Mononuclear cell (primary cell): ENCODE measurements around the gene SMLR1. TPM values are rescaled to one million over a fixed set of nuclear protein-coding genes. Genes with fewer than 3 reads are reported as not detected.

Experiments
- H3K27me3 ChIP-seq: 2 replicates; pipeline ENCODE4 v1.6.0; 2011; ENCODE audit warnings: low read length, control low read depth; ENCODE audit not compliant: insufficient read depth
- H3K4me1 ChIP-seq: 2 replicates; pipeline ENCODE4 v1.5.1; 2011; ENCODE audit warnings: mild to moderate bottlenecking, low read length, control low read depth; ENCODE audit not compliant: insufficient read depth
- H3K4me3 ChIP-seq: 2 replicates; pipeline ENCODE4 v1.5.1; 2011; ENCODE audit warnings: mild to moderate bottlenecking, low read length, moderate library complexity
- H3K9me3 ChIP-seq: 2 replicates; pipeline ENCODE4 v1.5.1; 2011; ENCODE audit warnings: low read depth, mild to moderate bottlenecking, control low read depth, low read length
- total RNA-seq: library from RNA; depleted of rRNA; stranded (reverse); fragments of >200 nt; gene quantifications from one replicate; pipeline ENCODE4 v1.2.3, GENCODE V29; 2012

Gene SMLR1
- total RNA-seq, 1 donor, result not detected

GRCh38 chr6:130837067-130837466 lies 9.9 kb downstream of the SMLR1 start:
- H3K4me1 ChIP-seq, result no peaks in the 10 kb centered on the region
- no peak overlapping the region for H3K4me3 ChIP-seq
- H3K27me3 ChIP-seq, result no peaks in the 10 kb centered on the region
- no peaks in the 10 kb centered on the region for H3K9me3 ChIP-seq

GRCh38 chr6:130838250-130838860 lies 11.1 kb downstream of the SMLR1 start:
- Histone ChIP-seq H3K27me3 (no peaks in the 10 kb centered on the region), H3K4me3 (no peak overlapping the region), H3K9me3 (no peaks in the 10 kb centered on the region), H3K4me1 (no peaks in the 10 kb centered on the region)

- Histone ChIP-seq H3K9me3 (no peaks in the 10 kb centered on the region), H3K27me3 (no peaks in the 10 kb centered on the region), H3K4me3 (no peak overlapping the region), H3K4me1 (no peaks in the 10 kb centered on the region)
Measured at GRCh38 chr6:130838951-130839350, 11.7 kb downstream of the SMLR1 start.

- Histone ChIP-seq H3K9me3 (no peaks in the 10 kb centered on the region), H3K4me1 (no peaks in the 10 kb centered on the region), H3K27me3 (no peaks in the 10 kb centered on the region), H3K4me3 (no peak overlapping the region)
Measured at GRCh38 chr6:130839379-130839778, 12.2 kb downstream of the SMLR1 start.

- Histone ChIP-seq H3K27me3 (no peaks in the 10 kb centered on the region), H3K4me3 (no peak overlapping the region), H3K4me1 (no peaks in the 10 kb centered on the region), H3K9me3 (no peaks in the 10 kb centered on the region)
Measured at GRCh38 chr6:130840050-130840449, 12.8 kb downstream of the SMLR1 start.

- no peaks in the 10 kb centered on the region for H3K4me1 ChIP-seq
- no peaks in the 10 kb centered on the region for H3K27me3 ChIP-seq
- no peaks in the 10 kb centered on the region for H3K9me3 ChIP-seq
- no peak overlapping the region for H3K4me3 ChIP-seq
Measured at GRCh38 chr6:130841128-130841728, 14.0 kb downstream of the SMLR1 start.

- Histone ChIP-seq H3K27me3 (no peaks in the 10 kb centered on the region), H3K9me3 (no peaks in the 10 kb centered on the region), H3K4me3 (no peak overlapping the region), H3K4me1 (no peaks in the 10 kb centered on the region)
Measured at GRCh38 chr6:130843575-130844320, 16.5 kb downstream of the SMLR1 start.

GRCh38 chr6:130846501-130846900 lies 19.3 kb downstream of the SMLR1 start:
- Histone ChIP-seq H3K4me3 (no peak overlapping the region), H3K27me3 (no peaks in the 10 kb centered on the region), H3K4me1 (peaks cover 3% of the 10 kb centered on the region), H3K9me3 (no peaks in the 10 kb centered on the region)

- no peaks in the 10 kb centered on the region for H3K27me3 ChIP-seq
- no peak overlapping the region for H3K4me3 ChIP-seq
- no peaks in the 10 kb centered on the region for H3K9me3 ChIP-seq
- H3K4me1 ChIP-seq, result peaks cover 3% of the 10 kb centered on the region
Measured at GRCh38 chr6:130847001-130847910, 20.1 kb downstream of the SMLR1 start.

- Histone ChIP-seq H3K9me3 (no peaks in the 10 kb centered on the region), H3K4me1 (peaks cover 3% of the 10 kb centered on the region), H3K4me3 (no peak overlapping the region), H3K27me3 (no peaks in the 10 kb centered on the region)
Measured at GRCh38 chr6:130848945-130849344, 21.7 kb downstream of the SMLR1 start.

GRCh38 chr6:130849594-130849993 lies 22.4 kb downstream of the SMLR1 start:
- no peaks in the 10 kb centered on the region for H3K27me3 ChIP-seq
- peaks cover 3% of the 10 kb centered on the region for H3K4me1 ChIP-seq
- H3K9me3 ChIP-seq, result no peaks in the 10 kb centered on the region
- H3K4me3 ChIP-seq, result no peak overlapping the region

GRCh38 chr6:130851026-130851425 lies 23.8 kb downstream of the SMLR1 start:
- H3K9me3 ChIP-seq, result no peaks in the 10 kb centered on the region
- peaks cover 3% of the 10 kb centered on the region for H3K4me1 ChIP-seq

GRCh38 chr6:130852844-130853554 lies 25.8 kb downstream of the SMLR1 start:
- H3K4me3 ChIP-seq, result no peak overlapping the region
- no peaks in the 10 kb centered on the region for H3K27me3 ChIP-seq
- H3K9me3 ChIP-seq, result no peaks in the 10 kb centered on the region
- peaks cover 3% of the 10 kb centered on the region for H3K4me1 ChIP-seq

More at GRCh38 chr6:130851026-130851425, 23.8 kb downstream of the SMLR1 start:
- Histone ChIP-seq H3K4me3 (no peak overlapping the region), H3K27me3 (no peaks in the 10 kb centered on the region)

GRCh38 chr6:130853555-130854183 lies 26.5 kb downstream of the SMLR1 start:
- H3K27me3 ChIP-seq, result no peaks in the 10 kb centered on the region
- H3K4me3 ChIP-seq, result no peak overlapping the region
- peaks cover 3% of the 10 kb centered on the region for H3K4me1 ChIP-seq
- no peaks in the 10 kb centered on the region for H3K9me3 ChIP-seq
